HK-2 (cell line): ENCODE results near the gene ADAM11.
"Not testable (repeated sequence)": the region's sequence is repeated elsewhere in the genome, so short reads cannot be mapped to it uniquely, and the experiment has no call there.

Experiments used
- DNase-seq: peaks from one replicate; pipeline ENCODE4 v3.0.0-alpha.2; 2018; ENCODE audit not compliant: unreplicated experiment

The ADAM11 gene

DNA sequence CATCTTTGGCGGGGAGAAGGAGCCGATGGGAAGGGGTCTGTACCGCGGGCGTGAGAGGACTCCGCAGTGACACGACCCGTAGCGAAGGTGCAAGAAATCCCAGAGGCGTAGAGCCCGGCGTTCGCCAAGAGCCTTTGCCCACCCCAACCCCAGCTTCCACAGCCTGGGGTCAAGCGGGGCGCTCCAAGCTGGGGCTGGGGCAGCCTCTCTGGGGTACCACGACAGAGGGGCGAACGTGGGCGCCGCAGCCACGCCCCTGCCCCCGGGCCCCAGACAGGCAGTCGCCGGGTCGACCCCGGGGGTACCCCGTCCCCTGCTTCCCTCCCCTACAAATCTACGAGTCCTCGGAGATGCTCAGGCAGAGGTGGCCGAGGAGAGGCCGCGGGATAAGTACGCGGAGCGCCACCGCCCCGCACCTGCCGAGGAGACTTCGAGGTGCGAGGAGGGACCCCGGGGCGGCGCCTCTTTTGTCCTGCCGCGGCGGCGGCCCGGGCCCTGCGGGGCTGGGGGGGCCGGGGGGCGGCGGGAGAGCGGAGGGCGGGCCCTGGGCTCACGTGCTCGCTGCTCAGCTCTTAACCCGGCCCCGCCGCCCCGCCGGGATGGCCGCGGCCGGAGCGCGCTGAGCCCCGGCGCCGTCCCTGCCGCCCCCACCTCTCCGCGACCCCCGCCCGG lies at the start of gene ADAM11:
TSS of gene ADAM11 (plus strand) at position 575 of the 672 bp plus-strand sequence. CDS start 212 bp downstream, outside the sequence.
- DNase-seq: no peak

- no peak for DNase-seq
Observed at GRCh38 chr17:44719444-44719843, 39.3 kb upstream of the ADAM11 start.

- no peak for DNase-seq
Observed at GRCh38 chr17:44722254-44722653, 36.5 kb upstream of the ADAM11 start.

DNA sequence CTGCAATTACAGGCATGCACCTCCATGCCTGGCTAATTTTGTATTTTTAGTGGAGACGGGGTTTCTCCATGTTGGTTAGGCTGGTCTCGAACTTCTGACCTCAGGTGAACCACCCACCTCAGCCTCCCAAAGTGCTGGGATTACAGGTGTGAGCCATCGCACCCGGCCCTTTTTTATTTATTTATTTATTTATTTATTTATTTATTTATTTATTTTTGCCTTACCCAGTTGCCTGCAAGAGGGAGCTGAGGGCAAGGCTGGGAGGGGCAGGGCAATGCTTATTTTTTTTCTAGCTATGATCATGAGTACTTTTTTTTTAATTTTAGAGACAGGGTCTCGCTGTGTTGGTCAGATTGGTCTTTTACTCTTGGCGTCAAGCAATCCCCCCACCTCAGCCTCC lies 32.7 kb upstream of the ADAM11 start:
- DNase-seq: not testable (repeated sequence)

DNA sequence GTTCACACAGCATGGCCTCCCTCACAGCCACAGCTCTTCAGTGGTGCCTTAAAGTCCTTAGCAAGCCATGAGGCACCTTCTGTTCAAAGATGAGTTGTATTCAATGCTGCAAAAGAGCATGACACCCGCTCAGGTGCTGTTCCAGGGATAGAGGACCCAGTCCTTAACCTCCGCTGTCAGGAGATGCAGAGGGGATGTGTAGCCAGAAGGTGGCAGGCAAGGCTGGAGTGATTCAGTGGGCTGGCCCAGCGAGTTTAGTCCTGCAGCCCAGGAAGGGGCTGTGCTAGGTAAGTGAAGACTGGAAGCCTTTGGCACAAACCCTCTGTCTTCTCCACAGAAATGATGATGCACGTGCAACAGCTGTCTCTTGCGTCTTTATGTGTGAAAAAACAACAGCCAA lies 25.0 kb upstream of the ADAM11 start:
- DNase-seq: no peak

DNA sequence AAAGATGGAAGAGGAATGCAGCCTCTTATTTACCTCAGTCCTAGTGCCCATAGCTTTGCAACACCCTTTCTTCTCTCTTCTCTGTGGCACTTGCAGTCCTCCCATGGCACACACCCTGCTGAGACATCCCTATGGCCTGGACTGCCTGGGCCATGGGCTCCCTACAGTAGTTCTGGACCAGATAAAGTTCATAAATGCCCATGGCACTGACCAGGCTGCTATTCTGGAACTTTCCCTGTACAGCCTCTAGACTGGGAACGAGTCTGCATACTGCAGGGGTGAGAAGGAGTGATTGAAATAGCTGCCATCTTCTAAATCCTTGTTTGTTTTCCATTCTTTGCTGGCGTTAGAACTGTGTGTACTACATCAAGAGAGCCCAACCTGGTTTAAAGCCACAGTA lies 24.5 kb upstream of the ADAM11 start:
- no peak for DNase-seq

GRCh38 chr17:44736551-44737240 lies 22.1 kb upstream of the ADAM11 start:
- no peak for DNase-seq

- no peak for DNase-seq
Observed at GRCh38 chr17:44738214-44738906, 20.4 kb upstream of the ADAM11 start.

GRCh38 chr17:44741316-44741715 lies 17.5 kb upstream of the ADAM11 start:
- no peak for DNase-seq

GRCh38 chr17:44745301-44745700 lies 13.5 kb upstream of the ADAM11 start:
- no peak for DNase-seq

GRCh38 chr17:44745738-44746137 lies 13.1 kb upstream of the ADAM11 start:
- not testable (repeated sequence) for DNase-seq

DNA sequence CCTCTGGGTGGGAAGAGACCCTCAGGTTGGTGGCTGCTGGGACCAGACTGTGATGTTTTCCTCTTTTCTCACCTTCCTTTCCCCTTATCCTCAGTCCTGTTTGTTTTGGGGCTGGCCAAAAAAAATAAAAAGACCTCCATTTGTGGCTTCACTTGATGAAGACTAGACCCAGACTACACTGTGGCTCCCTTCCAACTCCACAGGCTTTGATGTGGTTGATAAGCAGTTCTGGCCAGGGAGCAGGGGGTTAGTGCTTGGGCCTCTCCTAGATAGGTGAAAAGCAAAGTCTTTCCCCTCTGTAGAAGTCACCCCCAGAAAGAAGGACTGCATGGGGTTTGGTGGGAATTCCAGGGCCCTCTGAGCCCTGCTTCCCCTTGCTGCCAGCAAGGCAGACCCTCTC lies 11.2 kb upstream of the ADAM11 start:
- no peak for DNase-seq

- no peak for DNase-seq
Observed at GRCh38 chr17:44749076-44749979, 9.5 kb upstream of the ADAM11 start.

DNA sequence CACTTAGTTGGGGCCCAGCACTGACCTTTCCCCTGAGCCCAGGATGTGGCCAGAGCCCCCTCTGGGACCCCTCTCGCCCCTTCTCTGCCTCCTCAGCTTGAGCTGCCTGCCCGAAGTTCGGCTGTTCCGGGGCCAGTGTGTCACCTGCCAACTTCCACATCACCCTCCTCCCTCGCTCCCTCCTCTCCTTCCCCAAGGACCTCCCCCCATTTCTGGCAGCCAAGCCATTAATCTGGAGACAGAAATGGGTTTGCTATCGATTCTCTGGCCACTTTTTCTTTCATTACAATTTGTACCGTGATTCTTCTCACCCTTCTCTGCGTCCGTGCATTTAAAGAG lies 8.8 kb upstream of the ADAM11 start:
- DNase-seq: no peak

DNA sequence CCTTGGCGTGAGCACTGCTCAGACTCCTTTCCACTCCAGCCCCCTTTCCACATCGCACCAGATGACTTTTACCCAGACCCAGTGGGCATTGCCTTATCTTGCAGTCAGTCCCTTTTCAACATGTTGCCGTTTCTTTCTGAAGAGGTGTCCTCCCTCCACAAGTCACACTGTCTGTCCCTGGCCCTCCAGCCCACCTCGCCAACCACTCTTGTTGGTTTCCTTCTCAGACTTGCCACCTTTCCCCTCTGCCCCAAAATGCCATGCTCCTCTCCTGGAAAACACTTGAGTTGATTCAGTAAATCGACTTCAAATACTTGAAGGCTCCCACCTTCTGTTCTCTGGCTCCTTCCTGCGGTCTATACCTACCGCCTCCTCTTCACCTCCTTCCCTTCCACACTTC lies 7.5 kb upstream of the ADAM11 start:
- DNase-seq: no peak

GRCh38 chr17:44751806-44752205 lies 7.0 kb upstream of the ADAM11 start:
- no peak for DNase-seq

DNA sequence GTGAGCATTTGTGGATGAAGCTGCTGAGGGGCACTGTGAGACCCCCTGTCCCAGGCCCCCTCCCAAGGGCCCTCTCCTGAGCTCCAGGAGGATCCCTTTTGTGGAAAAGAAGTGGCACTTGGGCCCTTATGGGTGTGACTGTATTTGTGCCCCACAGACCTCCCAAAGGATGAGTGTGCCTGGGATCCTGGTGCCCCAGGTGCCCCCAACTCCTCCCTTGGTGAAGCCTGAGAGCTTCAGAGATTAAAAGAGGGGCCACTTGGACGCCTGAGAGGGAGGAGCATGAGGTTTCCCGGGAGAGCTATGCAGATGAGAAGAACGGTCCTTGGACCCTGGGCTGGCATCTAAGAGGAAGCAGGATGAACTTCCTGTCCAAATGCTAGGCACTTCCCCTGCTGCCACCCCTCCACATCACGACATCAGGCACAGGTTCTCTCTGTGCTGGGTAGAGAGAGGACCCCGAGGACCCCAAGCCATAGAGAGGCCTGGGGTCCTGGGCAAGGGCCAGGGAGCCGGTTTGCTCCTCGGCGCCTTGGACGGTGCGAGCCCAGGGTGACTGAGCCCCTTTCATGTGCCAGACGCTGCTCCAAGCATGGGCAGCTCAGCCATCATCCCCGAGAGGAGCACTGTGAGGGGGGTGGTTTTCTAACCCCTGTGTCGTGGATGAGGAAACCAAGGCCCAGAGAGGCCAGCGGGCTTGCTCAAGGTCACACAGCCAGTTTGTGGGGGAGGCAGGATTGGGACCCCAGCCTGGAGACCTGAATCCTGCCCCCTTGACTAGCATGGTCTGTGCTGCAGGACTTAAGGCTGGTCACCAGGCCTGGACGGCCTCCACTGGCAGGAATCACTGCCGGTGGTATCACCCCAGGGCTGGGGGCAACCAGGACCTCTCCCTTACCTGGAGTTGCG lies 5.6 kb upstream of the ADAM11 start:
- DNase-seq: no peak

DNA sequence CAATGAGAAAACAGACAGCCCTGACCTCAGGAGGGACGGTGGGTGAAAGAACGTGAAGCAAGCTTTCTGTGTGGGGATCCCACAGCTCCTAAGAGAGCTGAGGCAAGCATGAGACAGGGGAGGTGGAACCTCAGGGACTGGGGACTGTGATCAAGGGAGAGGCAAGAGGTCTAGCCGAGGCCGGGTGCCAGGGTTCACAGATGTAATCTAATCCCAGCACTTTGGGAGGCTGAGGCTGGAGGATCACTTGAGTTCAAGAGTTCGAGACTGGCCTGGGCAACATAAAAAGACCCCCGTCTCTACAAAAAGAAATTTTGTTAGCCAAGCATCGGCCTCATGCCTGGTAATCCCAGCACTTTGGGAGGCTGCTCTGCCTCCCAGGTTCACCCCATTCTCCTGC lies 4.5 kb upstream of the ADAM11 start:
- no peak for DNase-seq

DNA sequence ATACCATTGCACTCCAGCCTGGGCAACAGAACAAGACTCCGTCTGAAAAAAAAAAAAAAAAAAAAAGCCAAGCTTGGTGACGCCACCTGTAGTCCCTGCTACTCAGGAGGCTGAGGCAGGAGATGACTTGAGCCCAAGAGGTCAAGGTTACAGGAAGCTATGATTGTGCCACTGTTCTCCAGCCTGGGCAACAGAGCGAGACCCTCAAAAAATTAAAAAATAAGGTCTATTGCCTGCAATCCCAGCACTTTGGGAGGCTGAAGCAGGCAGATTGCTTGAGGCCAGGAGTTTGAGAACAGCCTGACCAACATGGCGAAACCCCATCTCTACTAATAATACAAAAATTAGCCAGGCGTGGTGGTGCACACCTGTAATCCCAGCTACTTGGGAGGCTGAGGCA lies 3.6 kb upstream of the ADAM11 start:
- not testable (repeated sequence) for DNase-seq

GRCh38 chr17:44757045-44757917 lies 1.5 kb upstream of the ADAM11 start:
- no peak for DNase-seq
